Measurements from ENCODE around the gene SLC6A4.

SLC6A4 gene

DNA sequence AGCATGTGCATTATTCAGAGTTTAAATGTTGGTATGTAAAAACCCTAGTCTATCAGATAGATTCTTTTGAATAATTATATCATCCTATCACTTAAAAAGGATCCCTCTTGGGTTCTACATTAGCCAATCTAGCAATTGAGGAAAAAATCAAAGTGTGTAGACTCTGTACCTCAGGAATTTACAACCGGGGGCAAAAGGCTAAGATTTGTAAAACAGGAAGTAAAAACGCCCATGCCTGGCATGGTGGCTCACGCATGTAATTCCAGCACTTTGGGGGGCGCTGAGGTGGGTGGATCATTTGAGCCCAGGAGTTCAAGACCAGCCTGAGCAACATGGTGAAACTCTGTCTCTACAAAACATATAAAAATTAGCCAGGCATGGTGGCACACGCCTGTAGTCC, 58.6 kb downstream of the SLC6A4 start:
- no peak for TF ChIP-seq NFIC (IDR thresholded peaks at IDR 0.05)
- no peak for TF ChIP-seq REST (IDR thresholded peaks at IDR 0.05; ENCODE audit: low read depth)
- no peak for TF ChIP-seq ZBTB7A (IDR thresholded peaks at IDR 0.05; ENCODE audit: low read depth)
- TF ChIP-seq CEBPB (IDR thresholded peaks at IDR 0.05), result no peak
- no peak for TF ChIP-seq EP300 (IDR thresholded peaks at IDR 0.05; ENCODE audit: borderline replicate concordance)
- no peak for TF ChIP-seq TAF1 (IDR thresholded peaks at IDR 0.05; ENCODE audit: low read depth)
- no peak for TF ChIP-seq TEAD4 (IDR thresholded peaks at IDR 0.05)
- no peak for TF ChIP-seq RAD21 (IDR thresholded peaks at IDR 0.05; ENCODE audit: low read depth)
- TF ChIP-seq, protein P1, sequence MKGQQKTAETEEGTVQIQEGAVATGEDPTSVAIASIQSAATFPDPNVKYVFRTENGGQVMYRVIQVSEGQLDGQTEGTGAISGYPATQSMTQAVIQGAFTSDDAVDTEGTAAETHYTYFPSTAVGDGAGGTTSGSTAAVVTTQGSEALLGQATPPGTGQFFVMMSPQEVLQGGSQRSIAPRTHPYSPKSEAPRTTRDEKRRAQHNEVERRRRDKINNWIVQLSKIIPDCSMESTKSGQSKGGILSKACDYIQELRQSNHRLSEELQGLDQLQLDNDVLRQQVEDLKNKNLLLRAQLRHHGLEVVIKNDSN (IDR thresholded peaks at IDR 0.05), result no peak
- no peak for TF ChIP-seq FOXM1 (IDR thresholded peaks at IDR 0.05; ENCODE audit: borderline replicate concordance, low read depth)

- TF ChIP-seq EGR1 (IDR thresholded peaks at IDR 0.05) (no peak), RAD21 (IDR thresholded peaks at IDR 0.05; ENCODE audit: low read depth) (no peak), REST (IDR thresholded peaks at IDR 0.05; ENCODE audit: low read depth) (no peak)
These were observed 60.9 kb downstream of the SLC6A4 start for GRCh38 chr17:30174556-30174955.

GRCh38 chr17:30173649-30174048, 61.8 kb downstream of the SLC6A4 start:
- TF ChIP-seq REST (IDR thresholded peaks at IDR 0.05; ENCODE audit: low read depth) (no peak), YY1 (IDR thresholded peaks at IDR 0.05; ENCODE audit: low read depth) (no peak), RAD21 (IDR thresholded peaks at IDR 0.05; ENCODE audit: low read depth) (no peak), TCF12 (IDR thresholded peaks at IDR 0.05; ENCODE audit: low read depth) (no peak), EP300 (IDR thresholded peaks at IDR 0.05; ENCODE audit: borderline replicate concordance) (no peak), TAF1 (IDR thresholded peaks at IDR 0.05; ENCODE audit: low read depth) (no peak), NFIC (IDR thresholded peaks at IDR 0.05) (no peak), ZBTB7A (IDR thresholded peaks at IDR 0.05; ENCODE audit: low read depth) (no peak), CEBPB (IDR thresholded peaks at IDR 0.05) (no peak), FOXM1 (IDR thresholded peaks at IDR 0.05; ENCODE audit: borderline replicate concordance, low read depth) (no peak)
- TF ChIP-seq, protein P2, sequence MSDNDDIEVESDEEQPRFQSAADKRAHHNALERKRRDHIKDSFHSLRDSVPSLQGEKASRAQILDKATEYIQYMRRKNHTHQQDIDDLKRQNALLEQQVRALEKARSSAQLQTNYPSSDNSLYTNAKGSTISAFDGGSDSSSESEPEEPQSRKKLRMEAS (IDR thresholded peaks at IDR 0.05), result no peak

GRCh38 chr17:30172560-30172959, 62.9 kb downstream of the SLC6A4 start:
- TF ChIP-seq REST (IDR thresholded peaks at IDR 0.05; ENCODE audit: low read depth) (no peak), ZBTB7A (IDR thresholded peaks at IDR 0.05; ENCODE audit: low read depth) (no peak), CREB1 (IDR thresholded peaks at IDR 0.05; ENCODE audit: low read depth) (no peak), EP300 (IDR thresholded peaks at IDR 0.05; ENCODE audit: borderline replicate concordance) (no peak), CEBPB (IDR thresholded peaks at IDR 0.05) (no peak), RAD21 (IDR thresholded peaks at IDR 0.05; ENCODE audit: low read depth) (no peak), FOXM1 (IDR thresholded peaks at IDR 0.05; ENCODE audit: borderline replicate concordance, low read depth) (no peak), TEAD4 (IDR thresholded peaks at IDR 0.05) (no peak), EGR1 (IDR thresholded peaks at IDR 0.05) (no peak), YY1 (IDR thresholded peaks at IDR 0.05; ENCODE audit: low read depth) (no peak), TCF12 (IDR thresholded peaks at IDR 0.05; ENCODE audit: low read depth) (no peak), TAF1 (IDR thresholded peaks at IDR 0.05; ENCODE audit: low read depth) (no peak), NFIC (IDR thresholded peaks at IDR 0.05) (no peak)
- TF ChIP-seq, protein P2 (IDR thresholded peaks at IDR 0.05), result no peak
- TF ChIP-seq, protein P1 (IDR thresholded peaks at IDR 0.05), result no peak
